Heart left ventricle (tissue), 16 donors: ENCODE data around the gene EFR3B. TPM values are rescaled to one million over a fixed set of nuclear protein-coding genes. Genes with fewer than 3 reads are reported as not detected.

Experiments
- ATAC-seq, 4 donors: fragments of 200-7000 bp; cut with Tn5 transposase; one replicate each; pipeline ENCODE4 v1.9.1; 2020 to 2022; ENCODE audit warnings: moderate library complexity in 4 of 4, mild to moderate bottlenecking in 3 of 4, moderate number of reproducible peaks in 1 of 4
- DNase-seq, 5 donors: peaks; one replicate each; pipeline ENCODE4 v3.0.0-alpha.2; 2020
- H3K27ac ChIP-seq, 12 donors: fragments of 200-600 bp; sonication (generic) in 4 of 12; one replicate each; pipeline versions ENCODE4 v1.5.0 to v1.8.0; 2016 to 2022; ENCODE audit warnings: mild to moderate bottlenecking in 2 of 12
- H3K27me3 ChIP-seq, 9 donors: fragments of 200-600 bp; sonication (generic) in 2 of 9; one replicate each; pipeline versions ENCODE4 v1.5.1 to v1.8.0; 2016 to 2022; ENCODE audit warnings: mild to moderate bottlenecking in 3 of 9
- H3K36me3 ChIP-seq, 9 donors: fragments of 200-600 bp; sonication (generic) in 2 of 9; one replicate each; pipeline versions ENCODE4 v1.5.0 to v1.8.0; 2018 to 2022; ENCODE audit warnings: mild to moderate bottlenecking in 2 of 9
- H3K4me1 ChIP-seq, 12 donors: fragments of 200-600 bp; sonication (generic) in 4 of 12; one replicate each; pipeline versions ENCODE4 v1.5.0 to v1.8.0; 2016 to 2022; ENCODE audit warnings: mild to moderate bottlenecking in 3 of 12
- H3K4me3 ChIP-seq, 12 donors: fragments of 200-600 bp; sonication (generic) in 4 of 12; one replicate each; pipeline versions ENCODE4 v1.5.0 to v1.8.0; 2017 to 2022; ENCODE audit warnings: mild to moderate bottlenecking in 9 of 12, moderate library complexity in 4 of 12
- H3K9me3 ChIP-seq, 12 donors: fragments of 200-600 bp; sonication (generic) in 4 of 12; one replicate each; pipeline versions ENCODE4 v1.5.0 to v1.8.0; 2016 to 2022; ENCODE audit warnings: mild to moderate bottlenecking in 1 of 12
- CTCF ChIP-seq, 12 donors: fragments of 200-600 bp; sonication (generic) in 4 of 12; IDR thresholded peaks; one replicate each; pipeline versions ENCODE4 v1.5.0 to v1.8.0; 2018 to 2022; ENCODE audit warnings: antibody characterized with exemption in 12 of 12, mild to moderate bottlenecking in 5 of 12
- POLR2A ChIP-seq, 2 donors: fragments of 450-650 bp; IDR thresholded peaks; one replicate each; pipeline ENCODE4 v1.6.1; 2017; ENCODE audit warnings: antibody characterized with exemption in 2 of 2, mild to moderate bottlenecking in 2 of 2, moderate library complexity in 2 of 2
- WGBS, 4 donors: extraction: QIAGEN DNeasy Blood & Tissue Kit in 2 of 4; methylation state at CpG; one replicate each; pipeline versions ENCODE4 v1.1.5 to v1.1.7; 2013 to 2018; 5-methylcytosine and 5-hydroxymethylcytosine counted together
- intact Hi-C, 10 donors: fragments of 100-400 bp; cut with DNase I; formaldehyde crosslinking; loops; one replicate each; pipeline versions ENCODE4 v1.11.1 to v1.14.2; 2022
- polyA plus RNA-seq, 2 donors: library from polyadenylated mRNA; stranded (reverse); fragments of 200-250 nt; gene quantifications; one replicate each; pipeline ENCODE4 v1.2.3, GENCODE V29; 2013
- total RNA-seq, 9 donors: library from RNA; depleted of rRNA in 2 of 9; stranded (reverse); fragments of >200 nt in 2 of 9; fragmentation: NEBNext Ultra II Directional in 3 of 9; extraction: Animal tissue kit (Norgen Biotek cat#: 25700) in 3 of 9; gene quantifications; one replicate each; pipeline versions ENCODE4 v1.1.0 to v1.2.4, GENCODE V29; 2016 to 2023
- donor health status: ischemic (EF 13 %, LVEDD 7.1; RV severe dilation, severe dysfunction).
- donor health status: healthy with polysubstance abuse.
- donor health status: DM: no; HTN: yes; CAD: no.
- donor health status: DM: no; HTN: no; CAD: no.
- donor health status: ischemic (EF 25% LVEDD 6.9; RV normal size, moderate dysfunction).
- donor health status: ischemic (EF 25% LVEDD 5.7; RV mildly dilated, moderate dysfunction).
- donor health status: healthy.
- donor health status: DM: yes; HTN: yes; CAD: no.
- donor health status: ischemic (EF 35%, LVEDD 5.7; RV mildly dilated, moderate dysfunction).
- donor health status: nonischemic (EF 11% LVEDD 7.7; RV severe dilation, severe dysfunction).
- donor health status: DM: yes; HTN: yes; CAD: no.
- donor health status: PGD.
- donor health status: ischemic (EF 29% LVEDD 5.4; RV normal size, mild dysfunction).
- donor health status: nonischemic (EF 23%, LVEDD 6.1; RV moderate dilation, normal function).

The EFR3B gene
- total and polyA plus RNA-seq, 11 donors: 1.7 to 13.8 (median 5.5) TPM

- H3K4me3 ChIP-seq: no peak overlapping the region
- no peaks in the 10 kb centered on the region for H3K36me3 ChIP-seq
- intact Hi-C loops: loop anchor here in 1 of 10 donors (10.0 kb wide), 1 partner anchor 59 kb away; the partner anchor contains the start of gene EFR3B
- 83 to 88% (median 86%) methylated on average over 14 to 16 of the region's 16 CpGs for WGBS, 4 donors
- TF ChIP-seq CTCF (IDR thresholded peaks at IDR 0.05) (no peak), POLR2A (IDR thresholded peaks at IDR 0.05) (no peak)
- no peak overlapping the region for H3K27ac ChIP-seq
- H3K4me1 ChIP-seq: peaks cover 0 to 15% (median 6%) of the 10 kb centered on the region in 12 donors
- DNase-seq (no peak), ATAC-seq (peak in 2 of 4 donors; percentile 39 to 65)
- H3K9me3 ChIP-seq: no peaks in the 10 kb centered on the region
- H3K27me3 ChIP-seq: no peaks in the 10 kb centered on the region
Measured at GRCh38 chr2:25103287-25103871, 61.5 kb downstream of the EFR3B start.

GRCh38 chr2:25104736-25105135 lies 62.9 kb downstream of the EFR3B start:
- no peak overlapping the region for H3K4me3 ChIP-seq
- H3K27ac ChIP-seq: no peak overlapping the region
- intact Hi-C loops: loop anchor here in 1 of 10 donors (10.0 kb wide), 1 partner anchor 60 kb away; the partner anchor contains the start of gene EFR3B
- no peaks in the 10 kb centered on the region for H3K36me3 ChIP-seq
- WGBS, 4 donors: 86 to 92% (median 91%) methylated on average over 5 of the region's 5 CpGs
- no peaks in the 10 kb centered on the region for H3K27me3 ChIP-seq
- no peaks in the 10 kb centered on the region for H3K9me3 ChIP-seq
- no peak for TF ChIP-seq POLR2A (IDR thresholded peaks at IDR 0.05)
- no peak for TF ChIP-seq CTCF (IDR thresholded peaks at IDR 0.05)
- peaks cover 0 to 2% (median 0%) of the 10 kb centered on the region in 12 donors for H3K4me1 ChIP-seq
- ATAC-seq (no peak), DNase-seq (no peak)

DNA sequence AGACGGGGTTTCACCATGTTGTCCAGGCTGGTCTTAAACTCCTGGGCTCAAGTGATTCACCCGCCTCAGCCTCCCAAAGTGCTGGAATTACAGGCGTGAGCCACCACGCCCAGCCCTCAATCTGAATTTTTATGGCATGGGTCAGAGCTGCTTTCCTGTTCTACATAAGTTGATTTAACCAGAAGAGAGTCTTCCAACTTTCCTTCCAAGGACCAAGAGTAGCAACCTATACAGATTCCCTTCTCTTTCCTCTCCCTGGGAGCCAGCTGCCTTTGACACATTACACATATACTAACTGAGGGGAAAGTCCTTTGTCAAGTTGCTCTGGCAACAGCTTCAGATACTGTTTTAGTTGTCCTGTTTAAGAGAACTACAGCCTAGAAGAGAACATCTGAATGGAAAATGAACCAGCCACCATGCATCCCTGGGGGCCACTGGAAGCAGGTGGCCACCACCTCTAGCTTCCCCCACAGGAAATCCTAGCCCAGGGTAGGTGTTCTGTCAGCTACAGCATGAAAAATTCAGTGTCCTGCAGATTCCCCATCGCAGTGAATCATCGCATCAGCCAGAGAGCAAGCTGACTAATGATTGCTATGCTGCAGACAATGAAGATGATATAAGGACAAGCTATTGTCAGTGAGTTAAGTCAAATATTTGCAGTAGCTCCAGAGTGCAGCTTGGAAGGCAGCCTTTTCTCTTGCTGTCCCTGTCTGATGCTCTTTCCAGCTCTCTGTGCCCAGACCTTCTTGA lies 63.6 kb downstream of the EFR3B start:
- WGBS, 4 donors: 82 to 89% (median 83%) methylated on average over 6 of the region's 6 CpGs
- H3K9me3 ChIP-seq: no peaks in the 10 kb centered on the region
- DNase-seq: no peak
- no peaks in the 10 kb centered on the region for H3K4me1 ChIP-seq
- H3K27ac ChIP-seq: no peak overlapping the region
- H3K27me3 ChIP-seq: no peaks in the 10 kb centered on the region
- TF ChIP-seq POLR2A (IDR thresholded peaks at IDR 0.05) (no peak), CTCF (IDR thresholded peaks at IDR 0.05) (no peak)
- no peak for ATAC-seq
- intact Hi-C loops: loop anchor here in 1 of 10 donors (10.0 kb wide), 1 partner anchor 61 kb away; the partner anchor contains the start of gene EFR3B
- H3K36me3 ChIP-seq: no peaks in the 10 kb centered on the region
- no peak overlapping the region for H3K4me3 ChIP-seq

GRCh38 chr2:25109822-25110221 lies 67.9 kb downstream of the EFR3B start:
- Histone ChIP-seq H3K27me3 (no peaks in the 10 kb centered on the region), H3K4me3 (no peak overlapping the region), H3K36me3 (no peaks in the 10 kb centered on the region), H3K4me1 (no peaks in the 10 kb centered on the region), H3K27ac (no peak overlapping the region), H3K9me3 (no peaks in the 10 kb centered on the region)
- no peak for DNase-seq
- WGBS, 4 donors: 91 to 96% (median 94%) methylated on average over 9 of the region's 9 CpGs
- ATAC-seq: no peak
- intact Hi-C loops: loop anchor here in 1 of 10 donors (10.0 kb wide), 1 partner anchor 65 kb away; the partner anchor contains the start of gene EFR3B
- TF ChIP-seq POLR2A (IDR thresholded peaks at IDR 0.05) (no peak), CTCF (IDR thresholded peaks at IDR 0.05) (no peak)
